Measurements from ENCODE around the gene TMEM255A.

DNA sequence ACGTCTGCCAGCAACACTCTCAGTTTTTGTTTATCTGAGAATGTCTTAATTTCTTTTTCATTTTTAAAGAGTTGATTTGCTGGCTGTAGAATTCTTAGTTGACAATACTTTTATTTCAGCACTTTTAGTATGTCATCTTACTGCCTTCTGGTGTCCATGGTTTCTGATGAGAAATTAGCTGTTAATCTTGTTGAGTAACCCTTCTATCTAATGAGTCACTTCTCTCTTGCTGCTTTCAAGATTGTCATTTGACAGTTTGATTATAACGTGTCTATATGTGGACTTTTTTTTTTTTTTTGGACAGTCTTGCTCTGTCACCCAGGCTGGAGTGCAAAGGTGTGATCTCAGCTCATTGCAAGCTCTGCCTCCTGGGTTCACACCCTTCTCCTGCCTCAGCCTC, 24.0 kb upstream of the TMEM255A start:
- TF ChIP-seq, protein P1, sequence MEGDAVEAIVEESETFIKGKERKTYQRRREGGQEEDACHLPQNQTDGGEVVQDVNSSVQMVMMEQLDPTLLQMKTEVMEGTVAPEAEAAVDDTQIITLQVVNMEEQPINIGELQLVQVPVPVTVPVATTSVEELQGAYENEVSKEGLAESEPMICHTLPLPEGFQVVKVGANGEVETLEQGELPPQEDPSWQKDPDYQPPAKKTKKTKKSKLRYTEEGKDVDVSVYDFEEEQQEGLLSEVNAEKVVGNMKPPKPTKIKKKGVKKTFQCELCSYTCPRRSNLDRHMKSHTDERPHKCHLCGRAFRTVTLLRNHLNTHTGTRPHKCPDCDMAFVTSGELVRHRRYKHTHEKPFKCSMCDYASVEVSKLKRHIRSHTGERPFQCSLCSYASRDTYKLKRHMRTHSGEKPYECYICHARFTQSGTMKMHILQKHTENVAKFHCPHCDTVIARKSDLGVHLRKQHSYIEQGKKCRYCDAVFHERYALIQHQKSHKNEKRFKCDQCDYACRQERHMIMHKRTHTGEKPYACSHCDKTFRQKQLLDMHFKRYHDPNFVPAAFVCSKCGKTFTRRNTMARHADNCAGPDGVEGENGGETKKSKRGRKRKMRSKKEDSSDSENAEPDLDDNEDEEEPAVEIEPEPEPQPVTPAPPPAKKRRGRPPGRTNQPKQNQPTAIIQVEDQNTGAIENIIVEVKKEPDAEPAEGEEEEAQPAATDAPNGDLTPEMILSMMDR (IDR thresholded peaks at IDR 0.05), result no peak
- no peak for TF ChIP-seq EZH2 (IDR thresholded peaks at IDR 0.05; ENCODE audit: borderline replicate concordance, insufficient read depth, low read depth, low read length, poor library complexity, severe bottlenecking)
